Endothelial cell of umbilical vein (primary cell): ENCODE data around the gene CFAP73.
A peak's percentile ranks its signal among the peaks of the same experiment; 100 is the strongest.

Experiments
- EZH2 ChIP-seq: IDR thresholded peaks from 2 replicates; pipeline ENCODE4 v1.6.1; 2012; ENCODE audit warnings: borderline replicate concordance, low read depth, mild to moderate bottlenecking, moderate library complexity, low read length, inconsistent platforms; ENCODE audit not compliant: severe bottlenecking
- FOS ChIP-seq: IDR thresholded peaks from 2 replicates; pipeline ENCODE4 v1.6.1; 2011; ENCODE audit warnings: mild to moderate bottlenecking, low read length, moderate library complexity, borderline replicate concordance; ENCODE audit not compliant: insufficient read depth
- JUN ChIP-seq: IDR thresholded peaks from 2 replicates; pipeline ENCODE4 v1.6.1; 2011; ENCODE audit warnings: borderline replicate concordance, low read depth; ENCODE audit not compliant: insufficient read length, insufficient read depth
- MYC ChIP-seq: IDR thresholded peaks from one replicate; pipeline ENCODE4 v1.6.1; 2011; ENCODE audit warnings: mild to moderate bottlenecking, low read depth, low read length
- POLR2A ChIP-seq: IDR thresholded peaks from 2 replicates; pipeline ENCODE4 v1.6.1; 2012; ENCODE audit warnings: low read depth, mild to moderate bottlenecking, control low read depth, low read length
- POLR2AphosphoS5 ChIP-seq: IDR thresholded peaks from 2 replicates; pipeline ENCODE4 v1.6.1; 2012; ENCODE audit warnings: low read depth, mild to moderate bottlenecking, control low read depth, low read length, moderate library complexity; ENCODE audit not compliant: insufficient read depth
- TF ChIP-seq, protein P1 (sequence below), 2 donors: IDR thresholded peaks; 1 replicate in 1 of 2; 2 replicates in 1 of 2; pipeline ENCODE4 v1.5.1; 2011; ENCODE audit warnings: low read length in 2 of 2, mild to moderate bottlenecking in 2 of 2, moderate library complexity in 2 of 2, control low read depth in 1 of 2, inconsistent platforms in 1 of 2, low read depth in 1 of 2; ENCODE audit not compliant: insufficient read depth in 1 of 2; ENCODE audit errors: extremely low read depth in 1 of 2
- TF ChIP-seq, protein P2 (sequence below): IDR thresholded peaks from 2 replicates; pipeline ENCODE4 v1.6.1; 2011; ENCODE audit not compliant: insufficient read depth, insufficient read length

DNA sequence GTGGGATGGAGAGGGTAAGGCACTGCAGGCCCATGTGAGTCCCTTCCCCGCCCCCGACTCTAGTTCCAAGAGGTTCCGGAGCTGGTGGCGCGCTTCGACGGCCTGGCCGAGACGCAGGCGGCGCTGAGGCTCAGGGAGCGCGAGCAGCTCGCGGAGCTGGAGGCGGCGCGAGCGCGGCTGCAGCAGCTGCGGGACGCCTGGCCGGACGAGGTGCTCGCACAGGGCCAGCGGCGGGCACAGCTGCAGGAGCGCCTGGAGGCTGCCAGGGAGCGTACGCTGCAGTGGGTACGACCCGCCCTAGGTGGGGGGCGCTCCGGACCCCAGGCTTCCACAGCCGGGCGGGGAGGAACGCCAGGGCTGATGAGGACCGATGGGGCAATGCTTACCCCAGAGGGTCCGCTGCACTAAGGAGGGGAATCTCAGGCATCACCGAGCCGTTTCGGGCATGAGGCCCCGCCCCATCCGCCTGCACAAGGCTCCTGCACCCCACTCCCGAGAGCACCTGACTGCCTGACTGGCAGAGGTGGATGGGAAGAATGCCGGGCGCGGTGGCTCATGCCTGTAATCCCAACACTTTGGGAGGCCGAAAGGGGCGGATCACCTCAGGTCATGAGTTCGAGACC, 4.9 kb downstream of the CFAP73 start:
- TF ChIP-seq FOS (no peak), POLR2A (no peak), JUN (no peak), POLR2AphosphoS5 (no peak), MYC (no peak), EZH2 (peak; percentile 60)
- TF ChIP-seq, protein P1, sequence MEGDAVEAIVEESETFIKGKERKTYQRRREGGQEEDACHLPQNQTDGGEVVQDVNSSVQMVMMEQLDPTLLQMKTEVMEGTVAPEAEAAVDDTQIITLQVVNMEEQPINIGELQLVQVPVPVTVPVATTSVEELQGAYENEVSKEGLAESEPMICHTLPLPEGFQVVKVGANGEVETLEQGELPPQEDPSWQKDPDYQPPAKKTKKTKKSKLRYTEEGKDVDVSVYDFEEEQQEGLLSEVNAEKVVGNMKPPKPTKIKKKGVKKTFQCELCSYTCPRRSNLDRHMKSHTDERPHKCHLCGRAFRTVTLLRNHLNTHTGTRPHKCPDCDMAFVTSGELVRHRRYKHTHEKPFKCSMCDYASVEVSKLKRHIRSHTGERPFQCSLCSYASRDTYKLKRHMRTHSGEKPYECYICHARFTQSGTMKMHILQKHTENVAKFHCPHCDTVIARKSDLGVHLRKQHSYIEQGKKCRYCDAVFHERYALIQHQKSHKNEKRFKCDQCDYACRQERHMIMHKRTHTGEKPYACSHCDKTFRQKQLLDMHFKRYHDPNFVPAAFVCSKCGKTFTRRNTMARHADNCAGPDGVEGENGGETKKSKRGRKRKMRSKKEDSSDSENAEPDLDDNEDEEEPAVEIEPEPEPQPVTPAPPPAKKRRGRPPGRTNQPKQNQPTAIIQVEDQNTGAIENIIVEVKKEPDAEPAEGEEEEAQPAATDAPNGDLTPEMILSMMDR (IDR thresholded peaks at IDR 0.05; ENCODE audit: extremely low read depth in 1 of 2, insufficient read depth in 1 of 2, low read depth in 1 of 2, low read length in 2 of 2), result no peak
- TF ChIP-seq, protein P2, sequence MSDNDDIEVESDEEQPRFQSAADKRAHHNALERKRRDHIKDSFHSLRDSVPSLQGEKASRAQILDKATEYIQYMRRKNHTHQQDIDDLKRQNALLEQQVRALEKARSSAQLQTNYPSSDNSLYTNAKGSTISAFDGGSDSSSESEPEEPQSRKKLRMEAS, result no peak
